Measurements from ENCODE around the gene GIPC3.
"Not testable (repeated sequence)": the region's sequence is repeated elsewhere in the genome, so short reads cannot be mapped to it uniquely, and the experiment has no call there.

GIPC3 gene

DNA sequence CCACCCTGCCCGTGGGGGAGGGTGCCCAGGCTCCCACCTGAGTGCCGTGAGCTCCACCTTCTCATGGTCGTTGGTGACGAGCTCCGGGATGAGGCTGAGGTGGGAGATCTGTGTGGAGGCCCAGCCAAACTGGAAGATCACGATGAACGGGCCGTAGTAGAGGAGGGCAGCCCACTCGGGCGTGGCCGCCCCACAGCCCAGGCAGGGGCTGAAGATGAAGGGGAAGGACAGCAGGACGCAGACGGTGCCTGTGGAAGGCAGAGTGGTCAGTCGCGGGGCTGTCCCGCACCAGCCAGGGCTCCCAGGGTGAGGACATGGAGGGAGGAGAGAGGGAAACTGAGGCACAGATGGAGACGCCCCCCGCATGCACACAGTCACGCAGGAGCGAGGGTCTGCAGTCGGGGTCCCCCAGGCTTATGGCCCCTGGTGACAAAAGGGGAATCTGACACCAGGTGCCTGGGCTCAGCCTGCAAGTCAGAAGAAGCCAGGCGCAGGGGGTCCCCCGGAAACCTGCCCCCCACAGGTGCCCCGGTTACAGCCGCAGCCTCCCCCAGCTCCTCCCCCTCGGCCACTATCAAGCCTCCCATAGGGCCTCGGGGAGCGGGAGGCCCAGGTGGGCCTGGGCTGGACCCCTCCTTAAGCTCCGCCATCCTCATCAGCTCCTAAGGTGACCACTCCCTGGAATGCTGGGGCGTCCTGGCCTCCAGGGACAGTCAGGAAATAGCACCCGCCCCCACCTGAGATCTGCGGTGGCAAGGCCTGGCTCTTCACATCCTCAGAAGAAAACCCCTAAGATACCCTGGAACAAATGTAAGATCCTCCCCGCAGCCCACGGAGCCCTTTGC is 34.1 kb upstream of the GIPC3 start:
- no peak for DNase-seq

DNA sequence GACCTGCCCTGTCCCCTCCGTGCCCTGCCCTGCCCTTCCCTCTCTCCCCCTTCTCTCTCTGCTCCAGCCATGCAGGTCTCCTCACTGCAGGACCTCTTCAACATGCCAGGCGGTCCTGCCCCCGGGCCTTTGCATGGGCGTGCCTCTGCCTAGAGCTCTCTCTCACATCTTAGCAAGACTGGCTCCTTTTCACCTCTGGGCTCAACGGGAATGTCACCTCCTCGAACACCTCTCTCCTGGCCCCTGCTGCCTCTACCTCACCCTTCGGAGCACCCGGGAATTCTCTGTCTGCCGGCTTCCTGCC is 33.5 kb upstream of the GIPC3 start:
- no peak for DNase-seq

DNA sequence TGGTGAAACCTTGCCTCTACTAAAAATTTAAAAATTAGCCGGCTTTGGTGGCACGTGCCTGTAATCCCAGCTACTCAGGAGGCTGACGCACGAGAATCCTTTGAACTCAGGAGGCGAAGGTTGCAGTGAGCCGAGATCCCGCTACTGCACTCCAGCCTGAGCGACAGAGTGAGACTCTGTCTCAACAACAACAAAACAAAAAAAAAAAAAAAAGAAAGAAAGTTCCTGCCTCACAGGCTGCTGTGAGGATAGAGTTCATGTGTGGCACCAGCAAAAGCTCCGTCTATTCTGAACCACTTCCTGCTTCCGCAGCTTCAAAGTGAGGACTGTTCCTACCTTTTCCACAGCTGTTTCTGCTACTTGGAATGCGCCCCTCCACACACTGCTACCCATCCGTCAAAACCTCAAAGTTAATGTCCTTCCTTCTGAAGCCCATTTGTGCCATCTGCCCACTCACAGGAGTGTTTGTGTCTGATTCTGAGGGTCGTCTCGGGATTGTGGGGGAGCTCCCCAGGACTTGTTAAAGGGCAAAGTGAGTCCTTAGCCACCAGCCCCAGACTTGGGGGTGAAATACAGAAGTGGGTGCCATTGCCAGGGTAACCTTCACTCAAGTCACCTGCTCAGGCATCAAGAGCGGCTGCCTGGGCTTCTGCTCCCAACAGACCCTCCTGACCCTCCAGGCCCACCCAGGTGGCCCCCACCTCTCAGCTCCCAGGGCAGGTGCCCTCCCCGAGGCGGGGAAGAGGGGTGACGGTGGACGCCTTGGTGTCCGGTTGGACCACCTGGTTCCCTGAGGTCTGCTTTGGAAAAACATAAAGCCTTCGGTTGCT is 30.8 kb upstream of the GIPC3 start:
- no peak for DNase-seq

DNA sequence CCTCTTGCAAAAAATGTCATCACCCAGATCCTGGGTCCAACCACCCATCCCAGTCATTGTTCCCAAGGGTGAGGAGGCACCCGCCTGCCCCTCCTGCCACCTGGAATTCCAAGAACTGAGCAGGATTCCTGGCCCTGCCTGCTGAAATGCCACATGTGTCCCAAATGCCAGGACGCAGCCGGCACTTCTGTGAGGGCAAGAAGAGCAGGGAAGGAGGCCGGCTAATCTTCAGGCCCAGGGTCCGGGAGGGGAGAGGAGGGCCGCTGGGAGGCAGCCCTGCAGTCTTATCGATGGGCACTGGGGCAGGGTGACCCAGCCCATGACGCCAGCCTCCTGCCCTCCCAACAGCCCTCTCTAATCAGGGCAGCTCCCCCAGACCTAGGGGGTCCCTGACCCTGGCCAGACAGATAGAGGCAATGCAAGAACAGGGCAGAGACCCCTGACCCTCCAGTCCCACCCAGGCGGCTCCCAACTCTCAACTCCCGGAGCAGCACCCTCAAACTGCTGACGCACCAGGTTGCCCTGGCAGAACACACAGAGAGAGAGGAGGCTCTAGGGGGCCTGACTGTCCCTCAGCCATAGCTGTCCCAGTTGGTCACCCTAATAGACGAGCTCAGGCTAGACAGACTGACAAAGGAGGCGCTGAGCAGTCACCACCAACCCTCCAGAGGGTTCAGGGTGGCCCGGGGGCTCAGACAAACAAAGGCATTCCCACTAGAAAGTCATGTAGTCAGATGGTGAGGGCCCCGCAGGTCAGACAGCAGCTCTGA is 29.4 kb upstream of the GIPC3 start:
- DNase-seq = no peak

DNA sequence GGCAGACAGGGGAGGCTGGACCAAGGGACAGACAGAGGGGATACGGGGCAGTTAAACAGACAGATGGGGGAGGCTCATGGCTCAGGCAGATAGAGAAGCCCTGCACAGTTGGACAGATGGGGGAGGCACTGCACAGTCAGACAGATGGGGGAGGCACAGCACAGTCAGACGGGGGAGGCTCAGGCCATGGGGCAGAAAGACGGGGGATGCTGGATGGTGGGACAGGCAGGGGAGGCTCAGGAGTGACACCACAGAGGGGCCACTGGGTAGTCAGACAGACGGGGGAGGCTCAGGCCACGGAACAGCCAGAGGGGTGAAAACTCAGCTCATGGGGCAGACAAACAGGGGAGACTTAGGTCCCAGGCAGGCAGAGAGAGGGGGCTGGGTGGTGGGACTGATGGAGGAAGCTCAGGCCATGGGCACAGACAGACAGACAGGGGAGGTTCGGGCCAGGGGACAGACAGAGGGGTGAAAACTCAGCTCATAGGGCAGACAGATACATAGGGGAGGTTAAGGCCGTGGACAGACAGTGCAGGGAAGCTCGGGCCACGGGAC is 28.8 kb upstream of the GIPC3 start:
- DNase-seq = peak; percentile 22

DNA sequence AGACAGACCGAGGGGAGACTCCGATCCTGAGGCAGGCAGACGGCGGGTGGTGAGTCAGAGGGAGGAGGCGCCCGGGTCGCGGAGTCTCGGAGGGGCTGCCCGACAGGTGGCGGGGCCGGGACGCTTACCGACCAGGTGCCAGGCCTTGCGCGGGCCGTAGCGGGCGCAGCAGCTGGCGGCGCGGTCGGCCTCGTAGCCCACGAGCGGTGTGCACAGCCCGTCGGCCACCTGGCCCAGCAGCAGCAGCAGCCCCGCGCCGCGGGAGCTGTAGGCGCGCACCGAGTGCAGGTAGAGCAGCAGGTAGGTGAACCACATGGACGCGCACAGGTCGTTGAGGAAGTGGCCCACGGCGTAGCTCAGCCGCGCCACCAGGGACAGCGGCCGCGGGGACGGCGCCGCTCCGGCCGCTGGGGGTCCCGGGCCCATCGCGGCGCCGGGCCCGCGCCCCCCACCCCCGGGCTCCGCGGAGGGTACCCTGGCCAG is 28.3 kb upstream of the GIPC3 start:
- DNase-seq = peak; percentile 31

DNA sequence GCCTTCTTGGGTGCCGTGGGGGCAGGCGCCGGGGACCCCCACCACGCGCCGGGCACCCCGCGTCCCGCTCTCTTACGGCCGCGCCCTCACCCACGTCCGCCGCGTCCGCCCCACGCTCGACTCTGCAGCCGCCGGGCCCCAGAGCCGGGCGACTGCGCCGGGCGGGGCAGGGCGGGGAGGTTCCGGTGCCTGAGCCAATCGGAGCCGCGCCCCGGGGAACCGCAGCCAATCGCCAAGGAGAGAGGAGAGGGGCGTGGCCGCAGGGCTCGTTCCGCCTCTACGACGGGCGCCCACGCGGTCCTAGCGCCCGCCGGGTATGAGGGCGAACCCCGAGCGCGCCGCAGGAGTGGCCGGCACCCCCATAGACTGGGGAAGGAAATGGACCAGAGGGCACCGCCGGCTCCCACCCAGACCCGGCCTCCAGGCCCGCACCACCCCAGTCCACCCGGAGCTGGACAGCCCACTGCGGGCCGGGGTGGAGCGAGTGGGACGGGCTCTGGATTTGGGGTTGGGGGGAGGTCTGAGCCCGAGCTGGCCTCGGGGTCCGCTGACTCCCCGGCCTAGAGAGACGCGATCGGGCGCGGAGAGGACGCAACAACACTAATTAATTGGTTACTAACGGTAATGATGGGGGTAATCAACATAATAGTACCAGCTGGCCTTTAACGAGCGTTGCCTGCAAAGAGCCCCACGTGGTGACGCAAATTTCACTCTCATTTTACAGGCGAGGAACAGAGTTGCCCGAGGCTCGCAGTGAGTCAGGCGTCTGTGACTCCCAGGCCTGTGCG is 27.6 kb upstream of the GIPC3 start, which contains the start of gene MFSD12:
TSS of gene MFSD12 (minus strand) at position 126 of the 788 bp plus-strand sequence. CDS start 183 bp downstream, outside the sequence.
- DNase-seq = peak; percentile 92

DNA sequence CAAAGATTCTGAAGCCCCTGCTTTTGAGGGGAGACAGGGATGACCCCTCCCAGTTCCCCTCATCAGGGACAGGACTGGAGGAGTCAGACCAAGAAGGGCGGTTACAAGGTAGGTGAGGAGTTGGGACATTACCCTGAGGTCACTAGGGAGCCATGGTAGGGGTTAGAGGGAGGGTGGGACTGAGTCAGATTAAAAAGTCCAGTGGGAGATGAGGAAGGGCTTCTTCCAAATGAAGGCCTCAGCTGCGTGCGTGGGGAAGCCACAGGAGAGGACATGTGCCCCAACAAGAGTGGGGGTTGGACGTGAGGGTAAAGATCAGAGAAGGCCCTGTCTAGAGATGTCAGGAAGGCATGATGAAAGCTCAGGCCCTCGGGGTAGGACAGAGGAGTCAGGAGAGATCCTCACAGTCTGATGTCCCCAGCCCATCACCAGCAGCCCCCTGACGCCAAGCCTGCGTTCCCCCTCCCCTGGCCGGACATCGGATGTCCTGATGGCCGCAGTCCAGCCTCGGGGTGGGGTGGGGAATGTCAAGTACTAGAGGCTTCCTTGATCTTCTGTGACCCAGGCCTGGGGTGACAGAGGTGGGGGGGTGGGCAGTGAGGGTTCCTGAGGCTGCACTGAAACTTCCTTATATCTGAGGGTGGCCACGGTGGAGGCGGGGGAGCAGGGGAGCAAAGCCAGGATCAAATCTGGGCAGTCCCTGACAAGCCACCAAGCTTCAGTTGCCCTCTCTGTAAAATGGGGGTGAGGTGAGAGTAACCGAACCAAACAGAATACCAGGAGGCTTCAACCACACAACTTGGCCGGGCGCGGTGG is 21.4 kb upstream of the GIPC3 start:
- no peak for DNase-seq

DNA sequence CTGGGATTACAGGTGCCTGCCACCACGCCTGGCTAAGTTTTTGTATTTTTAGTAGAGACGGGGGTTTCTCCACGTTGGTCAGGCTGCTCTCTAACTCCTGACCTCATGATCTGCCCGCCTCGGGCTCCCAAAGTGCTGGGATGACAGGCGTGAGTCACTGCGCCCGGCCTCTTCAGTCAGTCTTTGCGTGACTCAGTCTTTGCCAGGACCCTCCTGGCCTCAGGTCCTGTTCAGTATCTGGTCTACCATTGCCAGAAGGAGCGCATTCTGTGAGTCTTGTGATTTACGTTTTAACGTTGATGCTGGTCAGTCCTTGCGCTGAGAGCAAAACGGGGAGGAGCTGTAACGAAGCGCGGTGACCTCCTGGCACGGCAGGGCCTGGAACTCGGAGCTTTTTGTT is 20.1 kb upstream of the GIPC3 start:
- DNase-seq = no peak

DNA sequence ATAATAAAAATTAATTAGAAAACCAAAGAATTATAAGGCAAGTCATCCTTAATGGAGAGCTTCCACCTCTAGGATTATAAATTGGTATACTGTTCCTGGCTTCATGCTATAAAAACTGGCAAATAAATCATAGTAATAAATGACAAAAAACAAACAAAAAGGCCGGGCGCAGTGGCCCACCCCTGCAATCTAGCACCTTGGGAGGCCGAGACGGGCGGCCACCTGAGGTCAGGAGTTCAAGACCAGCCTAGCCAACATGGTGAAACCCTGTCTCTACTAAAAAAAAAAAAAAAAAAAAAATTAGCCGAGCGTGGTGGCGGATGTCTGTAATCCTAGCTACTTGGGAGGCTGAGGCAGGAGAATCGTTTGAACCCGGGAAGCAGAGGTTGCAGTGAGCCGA is 15.2 kb upstream of the GIPC3 start:
- not testable (repeated sequence) for DNase-seq

DNA sequence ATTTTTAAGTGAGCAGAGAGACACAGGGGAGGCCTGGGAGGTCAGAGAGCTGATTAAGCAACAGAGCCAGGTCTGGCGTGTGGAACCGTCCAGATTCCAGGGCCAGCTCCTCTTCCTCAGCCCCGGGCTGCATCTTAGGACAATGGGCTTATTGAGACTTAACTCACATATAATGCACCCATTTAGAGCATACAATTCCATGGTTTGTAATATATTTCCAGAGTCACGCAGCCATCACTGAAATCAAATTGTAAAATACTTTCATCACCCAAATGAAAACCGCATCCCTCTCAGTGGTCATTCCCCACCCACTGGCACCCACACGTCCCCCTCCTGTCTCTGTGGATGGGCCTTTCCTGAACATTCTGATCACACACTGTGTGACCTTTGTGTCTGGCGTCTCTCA is 14.7 kb upstream of the GIPC3 start:
- no peak for DNase-seq

DNA sequence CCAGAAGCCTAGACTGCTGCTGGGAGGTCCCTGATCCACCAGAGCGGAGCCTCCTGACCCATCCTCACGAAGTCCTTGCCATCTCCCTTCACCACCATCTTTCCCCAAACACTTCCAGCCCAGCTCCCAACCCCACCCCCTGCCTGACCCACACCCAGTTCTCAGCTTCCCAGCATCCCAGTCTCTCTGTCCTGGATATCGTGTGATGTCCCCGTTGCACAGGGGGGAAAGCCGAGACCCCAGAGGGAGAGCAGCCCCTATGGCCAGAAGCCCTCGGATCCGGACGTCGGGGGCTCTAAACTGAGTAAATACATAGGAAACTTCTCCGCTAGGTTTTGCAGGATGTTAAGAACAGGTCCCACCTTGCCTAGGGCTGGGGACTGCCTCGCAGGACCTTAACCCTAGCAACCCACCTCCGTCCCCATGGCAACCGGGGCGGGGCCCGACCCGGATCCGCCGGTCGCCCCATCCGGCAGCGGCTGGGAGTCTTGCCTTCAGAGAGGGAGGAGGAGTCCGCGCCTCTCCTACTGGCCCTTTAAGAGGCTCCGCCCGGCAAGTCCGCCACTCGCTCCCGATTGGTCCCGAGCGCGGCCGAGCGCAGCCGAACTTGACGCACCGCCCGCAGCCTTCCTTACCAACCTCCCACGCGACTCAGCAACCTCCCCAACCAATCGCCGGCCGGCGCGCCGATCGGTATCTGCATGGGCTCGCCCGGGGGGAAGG is 13.0 kb upstream of the GIPC3 start:
- DNase-seq = peak; percentile 98

DNA sequence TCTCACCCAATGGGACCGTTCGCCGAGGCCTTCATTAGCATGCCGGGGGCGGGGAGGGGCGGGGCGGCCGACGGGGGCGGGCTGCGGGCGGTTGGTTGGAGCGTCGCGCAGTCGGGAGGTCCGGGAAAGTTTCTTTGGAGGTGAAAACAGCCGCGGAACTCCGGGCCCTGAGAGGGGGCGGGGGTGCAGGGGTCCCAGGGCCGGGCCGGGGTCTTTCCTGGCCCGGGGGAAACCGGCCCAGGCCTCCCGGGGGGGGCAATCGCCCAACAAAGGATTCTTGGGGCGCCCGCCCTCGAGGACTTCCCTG is 12.5 kb upstream of the GIPC3 start, which contains the start of gene HMG20B:
TSS of gene HMG20B (plus strand) at position 90 of the 307 bp plus-strand sequence. CDS start 366 bp downstream, outside the sequence.
- DNase-seq = no peak

DNA sequence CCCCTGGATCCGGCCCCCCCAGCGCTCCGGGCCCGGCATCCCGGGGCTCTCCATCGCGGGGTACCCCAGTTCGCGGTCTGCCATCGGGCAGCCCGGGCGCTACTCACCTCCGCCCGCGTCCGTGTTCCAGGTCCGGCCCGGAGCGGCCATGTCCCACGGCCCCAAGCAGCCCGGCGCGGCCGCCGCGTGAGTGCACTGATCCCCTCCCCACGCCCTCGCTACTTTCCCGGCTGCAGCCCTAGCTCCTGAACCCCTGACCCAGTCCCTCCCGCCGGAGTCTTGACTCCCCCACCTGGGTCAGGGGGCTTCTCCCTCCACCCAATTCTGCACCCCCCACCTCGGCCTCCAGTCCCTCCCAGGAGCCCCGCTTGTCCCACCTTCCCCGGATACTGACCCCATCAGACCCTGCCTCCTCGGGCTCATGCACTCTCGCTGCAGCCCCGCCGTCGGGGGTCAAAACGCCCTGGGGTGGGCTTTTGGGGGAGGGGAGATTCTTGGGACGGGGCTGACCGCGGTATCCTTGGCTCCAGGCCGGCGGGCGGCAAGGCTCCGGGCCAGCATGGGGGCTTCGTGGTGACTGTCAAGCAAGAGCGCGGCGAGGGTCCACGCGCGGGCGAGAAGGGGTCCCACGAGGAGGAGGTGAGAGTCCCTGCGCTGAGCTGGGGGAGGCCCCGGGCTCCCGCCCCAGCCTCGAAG is 12.0 kb upstream of the GIPC3 start:
- peak; percentile 18 for DNase-seq

DNA sequence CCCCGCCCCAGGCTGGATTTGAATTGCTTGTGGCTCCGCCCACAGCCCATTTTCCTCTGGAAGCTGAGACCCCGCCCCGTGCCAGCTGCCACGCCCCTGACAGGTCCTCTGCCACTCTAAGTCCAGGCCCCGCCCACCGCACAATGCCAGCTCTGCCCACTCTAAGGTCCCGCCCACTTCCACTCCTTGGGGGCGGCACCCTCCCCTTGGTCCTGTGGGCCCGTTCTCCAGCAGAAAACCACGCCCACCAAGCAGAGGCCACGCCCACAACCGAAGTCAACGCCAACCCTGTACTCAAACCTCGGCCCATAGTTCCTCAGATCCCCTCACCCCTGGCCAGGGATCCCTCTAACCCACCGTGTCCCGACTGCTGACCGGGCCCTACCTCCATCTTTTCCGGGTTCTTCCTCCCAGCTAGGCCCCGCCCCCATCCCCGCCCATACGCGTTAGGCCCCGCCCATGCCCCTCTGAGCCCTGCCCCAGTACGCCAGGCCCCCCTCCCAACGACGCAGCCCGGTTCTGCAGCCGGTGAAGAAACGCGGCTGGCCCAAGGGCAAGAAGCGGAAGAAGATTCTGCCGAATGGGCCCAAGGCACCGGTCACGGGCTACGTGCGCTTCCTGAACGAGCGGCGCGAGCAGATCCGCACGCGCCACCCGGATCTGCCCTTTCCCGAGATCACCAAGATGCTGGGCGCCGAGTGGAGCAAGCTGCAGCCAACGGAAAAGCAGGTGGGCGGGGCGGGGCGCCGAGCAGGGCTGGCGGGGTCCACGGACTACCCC is 11.2 kb upstream of the GIPC3 start:
- peak; percentile 96 for DNase-seq

DNA sequence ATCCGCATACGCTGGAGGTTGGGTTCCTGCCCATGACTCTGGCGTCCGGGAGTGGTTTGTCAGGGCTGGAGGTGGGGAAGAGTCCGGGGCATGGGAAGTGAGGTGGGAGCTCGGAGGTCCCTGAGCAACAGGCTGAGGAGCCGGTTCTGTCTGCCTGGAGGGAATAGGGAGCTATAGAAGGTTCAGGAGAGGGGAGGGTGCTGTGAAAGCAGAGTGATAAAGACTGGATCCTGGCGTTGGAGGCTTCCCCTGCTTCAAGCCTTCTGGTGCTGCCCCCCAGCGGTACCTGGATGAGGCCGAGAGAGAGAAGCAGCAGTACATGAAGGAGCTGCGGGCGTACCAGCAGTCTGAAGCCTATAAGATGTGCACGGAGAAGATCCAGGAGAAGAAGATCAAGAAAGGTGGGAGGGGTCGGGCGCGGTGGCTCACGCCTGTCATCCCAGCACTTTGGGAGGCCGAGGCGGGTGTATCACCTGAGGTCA is 10.0 kb upstream of the GIPC3 start:
- DNase-seq = peak; percentile 41

DNA sequence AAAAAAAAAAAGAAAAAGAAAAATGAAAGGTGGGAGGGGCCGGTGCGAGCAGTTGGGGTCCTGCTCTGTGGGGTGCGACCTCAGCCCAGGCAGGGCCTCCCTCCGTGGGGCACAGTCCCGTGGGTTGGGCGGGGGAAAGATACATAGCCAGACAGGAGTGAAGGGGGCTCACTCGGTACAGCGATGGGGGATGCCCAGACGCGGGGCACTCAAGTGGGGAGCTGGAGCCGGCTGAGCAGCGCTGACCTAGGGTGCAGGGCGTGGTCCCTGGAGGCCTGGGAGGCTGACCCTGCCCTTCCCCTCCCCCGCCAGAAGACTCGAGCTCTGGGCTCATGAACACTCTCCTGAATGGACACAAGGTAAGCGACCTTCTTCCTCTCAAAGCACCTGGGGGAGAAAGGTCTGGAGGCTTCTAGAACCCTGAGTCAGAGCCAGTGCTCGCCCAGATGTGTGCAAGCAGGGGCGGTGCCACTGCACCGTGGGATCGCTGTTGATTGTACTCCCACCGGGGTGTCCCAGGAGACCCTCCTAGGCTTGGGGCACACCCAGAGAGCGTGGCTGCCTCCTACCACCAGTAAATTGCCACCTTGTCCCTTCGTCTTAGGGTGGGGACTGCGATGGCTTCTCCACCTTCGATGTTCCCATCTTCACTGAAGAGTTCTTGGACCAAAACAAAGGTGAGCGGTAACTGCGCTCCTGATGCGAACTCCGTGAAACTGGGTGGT is 9.2 kb upstream of the GIPC3 start:
- no peak for DNase-seq

Data from OCI-M1 (cell line).